Measurements from ENCODE around the gene CDH4.

DNA sequence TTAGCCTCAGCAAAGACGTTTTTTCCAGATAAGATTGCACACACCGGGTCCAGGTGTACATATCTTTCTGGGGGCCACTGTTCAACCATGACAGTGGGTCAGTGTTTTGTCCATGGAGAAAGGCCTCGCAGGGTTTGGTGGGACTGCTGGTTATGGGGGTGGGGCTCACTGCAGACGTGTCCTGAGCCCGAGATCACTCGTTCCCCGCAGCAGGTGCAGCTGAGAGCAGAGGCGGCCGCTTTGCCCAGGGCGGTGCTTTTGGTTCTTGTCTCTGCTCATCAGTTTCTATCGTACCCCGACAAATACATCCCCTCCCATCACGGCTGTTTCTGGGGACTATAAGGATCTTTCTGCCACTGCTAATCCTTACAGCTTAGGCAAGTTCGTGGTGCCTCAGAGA is 166.9 kb downstream of the CDH4 start:
- TF ChIP-seq, protein P1, sequence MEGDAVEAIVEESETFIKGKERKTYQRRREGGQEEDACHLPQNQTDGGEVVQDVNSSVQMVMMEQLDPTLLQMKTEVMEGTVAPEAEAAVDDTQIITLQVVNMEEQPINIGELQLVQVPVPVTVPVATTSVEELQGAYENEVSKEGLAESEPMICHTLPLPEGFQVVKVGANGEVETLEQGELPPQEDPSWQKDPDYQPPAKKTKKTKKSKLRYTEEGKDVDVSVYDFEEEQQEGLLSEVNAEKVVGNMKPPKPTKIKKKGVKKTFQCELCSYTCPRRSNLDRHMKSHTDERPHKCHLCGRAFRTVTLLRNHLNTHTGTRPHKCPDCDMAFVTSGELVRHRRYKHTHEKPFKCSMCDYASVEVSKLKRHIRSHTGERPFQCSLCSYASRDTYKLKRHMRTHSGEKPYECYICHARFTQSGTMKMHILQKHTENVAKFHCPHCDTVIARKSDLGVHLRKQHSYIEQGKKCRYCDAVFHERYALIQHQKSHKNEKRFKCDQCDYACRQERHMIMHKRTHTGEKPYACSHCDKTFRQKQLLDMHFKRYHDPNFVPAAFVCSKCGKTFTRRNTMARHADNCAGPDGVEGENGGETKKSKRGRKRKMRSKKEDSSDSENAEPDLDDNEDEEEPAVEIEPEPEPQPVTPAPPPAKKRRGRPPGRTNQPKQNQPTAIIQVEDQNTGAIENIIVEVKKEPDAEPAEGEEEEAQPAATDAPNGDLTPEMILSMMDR (IDR thresholded peaks at IDR 0.05), result no peak
- TF ChIP-seq POLR2A (IDR thresholded peaks at IDR 0.05), result no peak
- TF ChIP-seq POLR2AphosphoS5 (IDR thresholded peaks at IDR 0.05), result no peak

All from prostate gland (tissue), 2 donors.